ENCODE data around the gene UBA1.
"Not testable (repeated sequence)": the region's sequence is repeated elsewhere in the genome, so short reads cannot be mapped to it uniquely, and the experiment has no call there.

UBA1 gene

GRCh38 chrX:47250017-47250347 is 56.4 kb downstream of the UBA1 start:
- no peak for DNase-seq
- Histone ChIP-seq H3K27ac (no peak overlapping the region), H3K9me3 (ENCODE audit: severe bottlenecking) (no peaks in the 10 kb centered on the region), H3K27me3 (ENCODE audit: insufficient read depth, low read depth, severe bottlenecking) (peaks cover 2% of the 10 kb centered on the region), H3K36me3 (peaks cover 9% of the 10 kb centered on the region), H3K4me3 (ENCODE audit: low read depth, low read length) (no peak overlapping the region)
- TF ChIP-seq CTCF (IDR thresholded peaks at IDR 0.05; ENCODE audit: low read depth, low read length): no peak

GRCh38 chrX:47257620-47258019 is 64.0 kb downstream of the UBA1 start:
- H3K36me3 ChIP-seq; H3K27ac ChIP-seq; DNase-seq; H3K4me3 ChIP-seq (ENCODE audit: low read depth, low read length); H3K9me3 ChIP-seq (ENCODE audit: severe bottlenecking): not testable (repeated sequence)
- peaks cover 12% of the 10 kb centered on the region for H3K27me3 ChIP-seq (ENCODE audit: insufficient read depth, low read depth, severe bottlenecking)

Measured in WERI-Rb-1 (cell line).